AG04450 (cell line): ENCODE results near the gene HSCB. TPM values are rescaled to one million over a fixed set of nuclear protein-coding genes. Genes with fewer than 3 reads are reported as not detected.
A peak's percentile ranks its signal among the peaks of the same experiment; 100 is the strongest.
"Not testable (repeated sequence)": the region's sequence is repeated elsewhere in the genome, so short reads cannot be mapped to it uniquely, and the experiment has no call there.

Source experiments
- CTCF ChIA-PET: fragments of 300-600, 350-600 bp; formaldehyde crosslinking; extraction: SDS; loops from one replicate; lab custom pipeline; 2022; ENCODE audit warnings: antibody characterized with exemption, inconsistent platforms; lab: Charles Lee
- POLR2A ChIA-PET: fragments of 350-600 bp; formaldehyde crosslinking; extraction: SDS; loops from one replicate; lab custom pipeline; 2021; ENCODE audit warnings: antibody characterized with exemption, inconsistent platforms; lab: Yijun Ruan, JAX
- DNase-seq: peaks from one replicate; pipeline ENCODE4 v3.0.0-alpha.2; 2011; ENCODE audit warnings: low read depth, low spot score
- H3K27ac ChIP-seq: one replicate; pipeline ENCODE4 v1.5.1; 2012; ENCODE audit warnings: low read depth, low read length, control low read depth
- H3K27me3 ChIP-seq: one replicate; pipeline ENCODE4 v1.6.0; 2012; ENCODE audit warnings: low read length; ENCODE audit not compliant: control insufficient read depth, insufficient read depth
- H3K4me3 ChIP-seq: 2 replicates; pipeline ENCODE4 v1.5.1; 2011; ENCODE audit warnings: mild to moderate bottlenecking, low read depth, low read length, control low read depth
- H3K9me3 ChIP-seq: 2 replicates; pipeline ENCODE4 v1.5.1; 2012; ENCODE audit warnings: low read length; ENCODE audit not compliant: control insufficient read depth, insufficient read depth
- polyA minus RNA-seq: library from RNA; depleted of rRNA, polyadenylated mRNA; stranded (reverse); fragments of >200 nt; gene quantifications from 2 replicates; pipeline ENCODE4 v1.2.3, GENCODE V29; 2011; rRNA and poly(A)+ RNA removed
- polyA plus RNA-seq: library from polyadenylated mRNA; depleted of rRNA; stranded (reverse); fragments of >200 nt; gene quantifications from 2 replicates; pipeline ENCODE4 v1.2.3, GENCODE V29; 2011; rRNA removed
- TF ChIP-seq, protein P1 (sequence below): IDR thresholded peaks from 2 replicates; pipeline ENCODE4 v1.5.1; 2011; ENCODE audit warnings: low read depth, low read length, control low read depth, inconsistent platforms

The HSCB gene, protein sequence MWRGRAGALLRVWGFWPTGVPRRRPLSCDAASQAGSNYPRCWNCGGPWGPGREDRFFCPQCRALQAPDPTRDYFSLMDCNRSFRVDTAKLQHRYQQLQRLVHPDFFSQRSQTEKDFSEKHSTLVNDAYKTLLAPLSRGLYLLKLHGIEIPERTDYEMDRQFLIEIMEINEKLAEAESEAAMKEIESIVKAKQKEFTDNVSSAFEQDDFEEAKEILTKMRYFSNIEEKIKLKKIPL
- polyA plus RNA-seq (23.9 and 24.5 TPM in 2 replicates), polyA minus RNA-seq (5.2 and 7.1 TPM in 2 replicates)

DNA sequence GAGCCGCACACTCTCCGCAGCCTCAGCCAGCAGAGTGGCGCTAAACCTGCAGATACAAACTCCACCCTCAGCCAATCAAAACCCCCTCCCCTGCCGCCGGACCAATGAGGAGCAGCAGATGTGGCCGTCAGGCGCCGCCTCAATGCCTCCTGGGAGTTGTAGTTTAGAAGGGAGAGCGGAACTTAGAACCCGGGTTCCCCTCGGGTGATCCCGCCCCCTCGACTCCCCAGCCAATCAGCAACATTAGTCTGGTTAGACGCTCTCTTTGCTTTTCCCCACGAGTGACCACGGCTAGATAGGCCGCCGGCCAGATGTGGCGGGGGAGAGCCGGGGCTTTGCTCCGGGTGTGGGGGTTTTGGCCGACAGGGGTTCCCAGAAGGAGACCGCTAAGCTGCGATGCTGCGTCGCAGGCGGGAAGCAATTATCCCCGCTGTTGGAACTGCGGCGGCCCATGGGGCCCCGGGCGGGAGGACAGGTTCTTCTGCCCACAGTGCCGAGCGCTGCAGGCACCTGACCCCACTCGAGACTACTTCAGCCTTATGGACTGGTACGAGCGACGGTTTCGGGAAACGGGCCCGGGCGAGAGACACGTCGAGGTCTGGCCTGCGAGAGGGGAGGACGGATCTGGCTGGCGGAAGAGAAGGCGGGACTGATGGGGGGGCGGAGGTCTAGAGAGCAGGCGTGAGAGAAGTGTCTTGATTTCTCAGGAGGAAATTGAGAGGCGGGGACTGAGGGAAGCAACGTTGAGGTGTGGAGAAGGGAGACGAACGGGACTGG is at the start of gene HSCB, which contains the start of gene CHEK2:
TSS of gene HSCB (plus strand) at position 255 of the 777 bp plus-strand sequence. CDS start at position 312, 57 bp downstream.
TSS of gene CHEK2 (minus strand) at position 36 of the 777 bp plus-strand sequence. CDS start 7,099 bp downstream, outside the sequence.
- ChIA-PET CTCF (interaction anchor here (0.6 to 1.3 kb wide), 2 partner anchors 26 to 341 kb away, joined by 3 read pairs; no protein-coding TSS in a partner anchor), POLR2A (interaction anchor here (0.7 kb wide), 1 partner anchor 14 kb away, joined by 3 read pairs; no protein-coding TSS in a partner anchor)
- Histone ChIP-seq H3K27me3 (no peaks in the 10 kb centered on the region), H3K27ac (peak within 1 kb of the TSS; percentile 97), H3K4me3 (peak within 1 kb of the TSS; percentile 88), H3K9me3 (no peaks in the 10 kb centered on the region)
- TF ChIP-seq, protein P1, sequence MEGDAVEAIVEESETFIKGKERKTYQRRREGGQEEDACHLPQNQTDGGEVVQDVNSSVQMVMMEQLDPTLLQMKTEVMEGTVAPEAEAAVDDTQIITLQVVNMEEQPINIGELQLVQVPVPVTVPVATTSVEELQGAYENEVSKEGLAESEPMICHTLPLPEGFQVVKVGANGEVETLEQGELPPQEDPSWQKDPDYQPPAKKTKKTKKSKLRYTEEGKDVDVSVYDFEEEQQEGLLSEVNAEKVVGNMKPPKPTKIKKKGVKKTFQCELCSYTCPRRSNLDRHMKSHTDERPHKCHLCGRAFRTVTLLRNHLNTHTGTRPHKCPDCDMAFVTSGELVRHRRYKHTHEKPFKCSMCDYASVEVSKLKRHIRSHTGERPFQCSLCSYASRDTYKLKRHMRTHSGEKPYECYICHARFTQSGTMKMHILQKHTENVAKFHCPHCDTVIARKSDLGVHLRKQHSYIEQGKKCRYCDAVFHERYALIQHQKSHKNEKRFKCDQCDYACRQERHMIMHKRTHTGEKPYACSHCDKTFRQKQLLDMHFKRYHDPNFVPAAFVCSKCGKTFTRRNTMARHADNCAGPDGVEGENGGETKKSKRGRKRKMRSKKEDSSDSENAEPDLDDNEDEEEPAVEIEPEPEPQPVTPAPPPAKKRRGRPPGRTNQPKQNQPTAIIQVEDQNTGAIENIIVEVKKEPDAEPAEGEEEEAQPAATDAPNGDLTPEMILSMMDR: peak; percentile 22; the same call in 1 of the 2 replicates
- DNase-seq: peak; percentile 95

DNA sequence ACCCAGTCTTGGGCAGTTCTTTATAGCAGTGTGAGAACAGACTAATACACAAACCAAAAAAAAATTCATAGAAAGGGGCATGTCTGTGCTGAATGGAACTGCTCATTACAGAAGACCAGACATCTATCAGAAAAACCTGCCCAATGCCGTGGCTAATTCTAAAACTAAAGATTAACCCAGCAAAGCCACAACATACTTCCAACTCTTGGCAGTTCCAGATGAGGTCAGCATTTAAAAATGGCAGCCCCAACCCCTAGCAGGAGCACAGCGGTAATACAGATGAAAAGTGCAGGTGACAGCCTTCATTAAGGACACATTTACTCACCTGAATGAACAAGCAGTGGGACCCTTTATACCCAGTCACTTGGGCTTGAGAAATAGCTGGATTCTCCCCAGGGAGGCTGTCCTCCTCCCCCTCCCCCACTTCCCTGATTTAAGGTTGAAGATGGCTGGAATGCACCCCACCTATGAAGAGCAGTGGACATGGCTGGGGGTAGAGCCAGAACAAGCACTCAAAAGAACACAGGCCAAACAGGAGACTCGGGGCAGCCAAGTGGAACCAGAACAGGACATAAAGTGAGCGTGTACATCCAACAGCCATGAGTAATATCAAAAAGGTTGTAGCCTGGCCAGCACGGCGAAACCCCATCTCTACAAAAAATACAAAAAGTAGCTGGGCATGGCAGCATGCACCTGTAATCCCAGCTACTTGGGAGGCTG is 48.6 kb upstream of the HSCB start:
- H3K27ac ChIP-seq, DNase-seq, CTCF ChIA-PET, H3K9me3 ChIP-seq, H3K4me3 ChIP-seq, H3K27me3 ChIP-seq, POLR2A ChIA-PET: not testable (repeated sequence)

DNA sequence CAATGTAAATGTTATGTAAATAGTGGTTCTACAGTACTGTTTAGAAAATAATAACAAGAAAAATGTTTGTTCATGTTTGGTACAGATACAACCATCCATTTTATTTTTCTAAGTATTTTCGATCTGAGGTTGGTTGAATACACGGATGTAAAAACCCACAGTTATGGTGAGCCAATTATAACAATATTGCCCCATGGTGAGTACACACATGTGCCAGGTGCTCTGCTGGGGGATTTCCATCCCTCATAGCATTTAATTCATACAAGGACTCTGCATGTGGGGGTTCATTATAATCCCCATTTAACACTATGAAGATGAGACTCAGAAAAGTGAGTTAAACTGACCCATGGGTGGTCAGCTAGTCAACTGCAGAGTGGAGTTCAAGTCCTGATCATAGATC is 38.9 kb upstream of the HSCB start:
- ChIA-PET POLR2A (no interaction called here), CTCF (no interaction called here)
- Histone ChIP-seq H3K27ac (no peak overlapping the region), H3K4me3 (no peak overlapping the region), H3K9me3 (no peaks in the 10 kb centered on the region), H3K27me3 (no peaks in the 10 kb centered on the region)
- DNase-seq: no peak
- TF ChIP-seq, protein P1: no peak

DNA sequence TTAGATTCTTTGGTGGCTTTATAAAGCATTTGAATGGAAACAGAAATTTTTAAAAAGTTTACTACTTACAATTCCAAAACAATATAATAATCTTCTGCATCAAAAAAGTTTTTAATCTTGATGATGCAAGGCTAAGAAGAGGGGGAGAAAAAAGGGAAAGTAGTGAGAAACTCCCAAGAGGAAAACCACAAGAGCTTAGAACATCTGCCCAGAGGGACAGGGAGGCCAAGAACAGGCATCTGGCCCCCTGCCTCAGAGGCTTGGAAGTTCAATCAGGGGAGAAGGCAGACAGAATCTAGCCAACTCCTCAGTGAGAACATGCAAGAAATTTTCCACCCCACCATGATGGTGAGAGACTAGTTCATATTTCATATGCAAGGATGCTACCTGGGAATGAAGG is 38.4 kb upstream of the HSCB start:
- Histone ChIP-seq H3K9me3 (no peaks in the 10 kb centered on the region), H3K27me3 (no peaks in the 10 kb centered on the region), H3K4me3 (no peak overlapping the region), H3K27ac (no peak overlapping the region)
- TF ChIP-seq, protein P1: no peak
- CTCF ChIA-PET: no interaction called here
- POLR2A ChIA-PET: no interaction called here
- no peak for DNase-seq

DNA sequence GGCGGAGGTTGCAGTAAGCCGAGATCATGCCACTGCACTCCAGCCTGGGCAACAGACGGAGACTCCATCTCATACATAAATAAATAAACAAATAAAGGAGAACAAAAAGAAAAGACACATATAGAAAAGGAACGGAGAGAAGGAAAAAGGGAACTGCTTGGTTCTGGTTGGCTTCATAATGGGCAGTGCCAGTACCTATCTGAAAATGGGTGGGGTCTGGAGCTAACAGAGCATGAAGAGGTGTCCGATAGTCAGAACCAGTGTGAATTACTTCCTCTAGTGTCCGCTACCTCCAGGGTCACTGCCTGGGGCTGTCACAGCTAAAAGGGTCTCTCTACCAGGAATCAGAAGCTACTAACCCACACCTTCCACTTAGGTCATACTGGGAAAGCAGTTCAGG is 35.0 kb upstream of the HSCB start:
- H3K27me3 ChIP-seq: no peaks in the 10 kb centered on the region
- POLR2A ChIA-PET: no interaction called here
- no peak for DNase-seq
- no peak overlapping the region for H3K4me3 ChIP-seq
- H3K27ac ChIP-seq: no peak overlapping the region
- H3K9me3 ChIP-seq: no peaks in the 10 kb centered on the region
- TF ChIP-seq, protein P1: no peak
- CTCF ChIA-PET: no interaction called here
